HPDE6-E6E7 (cell line): ENCODE data around the gene GPR31.

Source experiments
- DNase-seq: peaks from one replicate; pipeline ENCODE4 v3.0.0; 2011; ENCODE audit warnings: missing footprints; ENCODE audit errors: extremely low spot score

The GPR31 gene

DNA sequence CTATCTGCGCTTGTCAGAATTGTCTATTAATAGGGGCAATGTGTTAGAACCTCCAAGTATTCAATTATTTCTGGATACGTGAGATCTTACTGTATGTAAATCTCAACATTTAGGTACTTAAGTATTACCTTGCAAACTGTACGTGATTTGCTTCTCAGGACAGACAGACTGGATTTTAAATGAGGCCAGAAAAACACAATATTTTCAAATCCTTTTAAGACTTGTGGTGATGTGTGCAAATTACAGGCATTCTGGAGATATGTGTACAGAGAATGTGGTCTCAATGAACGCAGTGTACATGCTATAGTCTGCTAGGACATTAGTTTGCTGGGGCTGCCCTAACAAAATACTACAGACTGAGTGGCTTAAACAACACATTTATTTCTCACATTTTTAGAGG is 18.0 kb downstream of the GPR31 start:
- DNase-seq = no peak

- no peak for DNase-seq
These were observed 19.9 kb downstream of the GPR31 start for GRCh38 chr6:167137881-167138280.

DNA sequence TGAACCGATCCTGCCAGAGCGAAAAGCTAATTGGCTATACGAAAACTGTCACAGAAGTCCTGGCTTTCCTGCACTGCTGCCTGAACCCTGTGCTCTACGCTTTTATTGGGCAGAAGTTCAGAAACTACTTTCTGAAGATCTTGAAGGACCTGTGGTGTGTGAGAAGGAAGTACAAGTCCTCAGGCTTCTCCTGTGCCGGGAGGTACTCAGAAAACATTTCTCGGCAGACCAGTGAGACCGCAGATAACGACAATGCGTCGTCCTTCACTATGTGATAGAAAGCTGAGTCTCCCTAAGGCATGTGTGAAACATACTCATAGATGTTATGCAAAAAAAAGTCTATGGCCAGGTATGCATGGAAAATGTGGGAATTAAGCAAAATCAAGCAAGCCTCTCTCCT is 20.7 kb downstream of the GPR31 start:
- DNase-seq = no peak

GRCh38 chr6:167136376-167136775 is 21.4 kb downstream of the GPR31 start:
- DNase-seq = no peak

DNA sequence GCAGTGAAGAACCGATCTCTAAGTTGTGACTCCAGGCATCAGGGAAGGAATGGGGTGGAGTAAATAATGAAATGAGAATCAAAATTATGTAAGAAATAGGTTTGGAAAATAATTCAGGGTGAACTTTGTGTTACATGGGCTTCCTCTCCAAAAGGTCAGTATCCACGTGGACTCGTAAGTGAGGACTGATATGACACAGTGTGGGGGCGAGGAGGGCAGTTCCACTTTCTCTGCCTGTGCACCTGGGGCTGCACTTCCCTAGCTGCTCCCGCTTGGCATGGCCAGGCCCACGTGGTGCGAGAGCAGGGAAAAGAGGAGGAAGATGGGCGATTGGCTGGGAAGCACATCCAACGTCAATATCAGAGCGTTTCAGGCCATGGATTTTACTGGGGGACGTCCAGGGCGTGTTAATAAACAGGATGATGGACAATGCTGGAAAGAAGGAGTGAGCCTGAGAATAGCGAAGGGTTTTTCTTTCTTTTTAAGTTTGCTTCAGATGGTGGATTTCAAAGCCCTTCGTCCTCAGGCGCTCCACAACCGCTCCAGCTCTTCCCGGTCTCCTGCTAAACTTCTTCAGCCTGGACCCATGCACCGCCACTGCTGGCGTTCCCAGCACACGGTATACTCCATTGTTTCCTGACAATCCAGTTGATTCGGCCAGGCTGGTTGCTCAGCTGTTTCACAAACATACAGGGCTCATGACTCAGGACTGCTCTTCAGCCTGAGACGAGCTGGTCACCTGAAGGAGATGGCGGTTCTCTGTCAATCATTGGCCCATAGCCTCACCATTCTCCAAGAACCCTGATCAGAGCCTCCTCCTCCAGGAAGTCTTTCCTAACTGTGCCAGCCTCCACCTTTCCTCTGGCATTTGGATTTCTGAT is 23.1 kb downstream of the GPR31 start:
- DNase-seq = no peak

GRCh38 chr6:167130712-167131684 is 26.8 kb downstream of the GPR31 start:
- no peak for DNase-seq

GRCh38 chr6:167130008-167130677 is 27.6 kb downstream of the GPR31 start:
- DNase-seq = no peak

DNA sequence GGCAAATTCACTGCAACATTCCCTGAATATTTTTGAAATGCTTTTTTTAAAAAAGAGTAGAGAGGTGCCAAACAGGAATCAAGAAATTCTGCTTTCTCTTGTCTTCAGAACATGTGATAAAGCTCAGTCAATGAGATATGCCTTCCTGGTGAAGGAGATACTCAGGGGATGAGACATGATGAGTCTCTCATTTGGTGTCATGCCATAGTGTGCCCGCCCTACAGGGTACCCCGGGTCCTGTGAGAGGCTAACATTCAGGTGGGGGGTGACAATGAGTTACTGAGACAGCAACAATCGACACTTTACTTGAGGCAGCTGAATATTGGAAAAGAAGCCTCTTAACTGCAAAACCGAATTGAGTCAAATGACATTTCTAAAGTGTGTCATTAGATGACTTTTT is 28.2 kb downstream of the GPR31 start:
- DNase-seq = no peak

DNA sequence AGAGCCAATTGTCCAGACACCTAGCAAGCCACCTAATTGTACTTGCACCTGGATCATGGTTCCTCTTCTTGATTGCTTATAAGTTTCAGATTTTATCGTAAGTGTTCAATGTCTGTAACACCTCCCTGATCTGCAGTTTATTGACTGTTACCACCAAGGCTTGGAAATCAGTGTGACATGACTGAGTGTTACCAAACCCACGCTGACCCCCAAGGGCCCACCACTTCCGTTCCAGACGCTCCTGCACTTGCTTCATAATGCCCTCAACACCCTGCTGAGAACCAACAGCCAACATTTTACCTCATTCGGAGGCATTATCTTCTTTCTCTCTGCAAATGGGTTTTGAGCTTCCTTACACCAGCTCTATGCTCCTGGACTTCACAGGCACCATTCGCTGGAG is 28.6 kb downstream of the GPR31 start:
- no peak for DNase-seq

GRCh38 chr6:167127785-167128531 is 29.8 kb downstream of the GPR31 start:
- DNase-seq = no peak

GRCh38 chr6:167125855-167126349 is 31.9 kb downstream of the GPR31 start:
- DNase-seq = no peak

DNA sequence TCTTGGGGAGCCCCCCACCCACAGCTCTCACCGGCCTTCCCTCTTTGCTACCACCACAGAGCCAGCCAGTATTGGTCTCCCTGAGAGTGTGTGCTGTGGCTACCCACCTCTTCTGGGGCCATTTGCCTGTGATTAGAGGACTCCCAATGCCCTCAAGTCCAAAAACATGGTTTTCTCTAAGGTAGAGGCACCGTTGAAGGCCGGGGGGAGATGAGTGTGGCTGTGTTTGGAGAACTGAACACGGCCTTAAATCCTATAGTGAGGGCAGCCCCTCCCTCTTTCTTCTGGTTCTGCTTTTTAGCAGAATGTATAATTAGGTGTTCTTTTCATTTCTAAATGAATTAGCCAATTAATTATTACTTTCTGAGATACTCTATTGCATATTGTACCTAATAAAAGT is 32.4 kb downstream of the GPR31 start:
- no peak for DNase-seq

DNA sequence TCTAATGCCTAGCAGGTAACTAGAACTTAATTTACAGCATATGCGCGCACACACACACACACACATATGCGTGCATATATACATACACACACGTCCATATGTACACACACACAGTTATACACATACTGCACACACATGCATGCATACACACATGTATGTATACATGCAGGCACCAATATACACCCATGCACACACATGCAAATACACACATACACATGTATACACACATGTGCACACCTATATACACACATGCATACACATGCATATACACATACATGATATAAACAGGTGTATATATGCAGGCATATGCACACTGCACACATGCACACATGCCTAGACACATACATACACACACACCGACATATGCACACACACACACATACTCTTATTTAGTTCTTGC is 33.0 kb downstream of the GPR31 start:
- DNase-seq = no peak

DNA sequence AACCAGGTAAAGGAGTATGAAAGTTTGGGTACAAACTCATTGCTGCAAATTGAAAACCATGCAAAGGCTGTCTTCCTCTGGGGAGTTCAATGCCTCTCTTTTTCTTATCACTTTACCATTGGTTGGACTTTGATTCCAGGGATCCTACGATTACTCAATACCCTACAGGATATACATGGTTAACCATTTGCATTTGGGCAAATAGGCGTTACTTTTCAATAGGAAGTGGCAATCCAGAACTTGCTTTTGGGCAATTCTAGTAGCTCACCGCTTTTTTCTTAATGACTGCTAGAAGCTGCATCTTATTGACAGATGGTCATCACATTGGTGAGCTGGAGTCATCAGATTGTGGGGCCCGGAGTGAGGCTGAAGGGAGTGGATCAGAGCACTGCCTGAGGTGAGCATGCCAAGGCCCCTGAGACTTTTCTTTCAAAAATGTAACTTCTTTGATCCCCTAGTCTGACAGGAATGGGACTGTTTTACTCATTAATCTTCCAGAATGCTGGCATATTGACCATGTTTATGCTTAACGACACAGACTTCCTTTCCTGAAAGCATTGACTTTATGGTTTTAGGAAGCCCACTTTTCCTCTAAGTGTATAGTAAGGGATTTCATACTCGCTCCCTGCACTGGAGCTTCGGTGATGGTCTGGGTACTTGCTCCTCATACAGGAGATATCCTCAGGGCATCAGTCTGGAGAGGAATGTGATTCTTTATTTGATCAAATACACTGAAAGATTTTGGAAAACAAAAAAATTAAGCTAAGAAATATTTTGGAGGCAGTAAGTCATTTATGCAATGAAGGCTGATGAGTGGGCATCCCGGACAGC is 34.7 kb downstream of the GPR31 start, which contains the start of gene CCR6:
CCR6 (plus strand) TSS at position 270 of the 831 bp plus-strand sequence. CDS start 13,039 bp downstream, outside the sequence.
- DNase-seq = no peak

- DNase-seq = no peak
These were observed 35.5 kb downstream of the GPR31 start for GRCh38 chr6:167122041-167122826.

- DNase-seq = no peak
These were observed 36.4 kb downstream of the GPR31 start for GRCh38 chr6:167121335-167121841.

DNA sequence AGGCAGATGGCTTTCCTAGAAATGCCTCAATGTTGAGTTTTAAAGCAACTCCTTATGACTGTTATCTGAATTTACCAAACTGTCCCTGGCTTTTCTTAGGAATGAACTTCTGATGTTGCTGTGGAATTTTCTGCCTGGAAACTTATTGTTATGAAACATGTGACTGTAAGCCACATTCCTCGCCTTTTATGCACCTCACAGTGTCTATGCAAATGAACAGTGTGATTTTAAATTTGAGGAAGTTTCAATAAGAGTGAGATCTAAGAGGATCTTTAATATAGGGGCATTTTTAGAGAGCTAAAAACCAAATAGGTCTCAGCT is 37.2 kb downstream of the GPR31 start:
- no peak for DNase-seq

- no peak for DNase-seq
These were observed 37.9 kb downstream of the GPR31 start for GRCh38 chr6:167119670-167120582.
